Mesenchymal stem cell (in vitro differentiated cells and primary cell): ENCODE results near the gene NDST3.

Experiments
- DNase-seq: peaks from one replicate; pipeline ENCODE4 v3.0.0-alpha.2; 2013
- H2AFZ ChIP-seq: one replicate; pipeline ENCODE4 v1.6.1; 2013; ENCODE audit warnings: low read depth, mild to moderate bottlenecking, control low read depth, inconsistent platforms, low read length, moderate library complexity
- H2AK5ac ChIP-seq: 2 replicates; pipeline ENCODE4 v1.6.1; 2013; ENCODE audit warnings: low read length, moderate library complexity, mild to moderate bottlenecking, inconsistent platforms; ENCODE audit not compliant: severe bottlenecking
- H2BK120ac ChIP-seq: one replicate; pipeline ENCODE4 v1.6.1; 2013; ENCODE audit warnings: low read depth, mild to moderate bottlenecking, inconsistent platforms, low read length, moderate library complexity
- H2BK12ac ChIP-seq, 2 experiments: one replicate each; pipeline ENCODE4 v1.6.1; 2013; ENCODE audit warnings: inconsistent platforms in 2 of 2, low read length in 2 of 2, mild to moderate bottlenecking in 2 of 2, moderate library complexity in 2 of 2, control low read depth in 1 of 2
- H2BK15ac ChIP-seq: one replicate; pipeline ENCODE4 v1.6.1; 2013; ENCODE audit warnings: mild to moderate bottlenecking, low read depth, inconsistent platforms; ENCODE audit not compliant: poor library complexity, severe bottlenecking
- H2BK5ac ChIP-seq: 2 replicates; pipeline ENCODE4 v1.6.1; 2013; ENCODE audit warnings: low read depth, mild to moderate bottlenecking, low read length, control low read depth, inconsistent platforms; ENCODE audit not compliant: poor library complexity, severe bottlenecking
- H3K14ac ChIP-seq, 2 experiments: one replicate each; pipeline ENCODE4 v1.6.1; 2013; ENCODE audit warnings: inconsistent platforms in 2 of 2, low read length in 2 of 2, control low read depth in 1 of 2, mild to moderate bottlenecking in 1 of 2, moderate library complexity in 1 of 2
- H3K18ac ChIP-seq, 2 experiments: one replicate each; pipeline ENCODE4 v1.6.1; 2013; ENCODE audit warnings: inconsistent platforms in 2 of 2, low read length in 2 of 2, control low read depth in 1 of 2, low read depth in 1 of 2, mild to moderate bottlenecking in 1 of 2
- H3K23ac ChIP-seq, 2 experiments: one replicate each; pipeline ENCODE4 v1.6.1; 2013; ENCODE audit warnings: inconsistent platforms in 2 of 2, low read length in 2 of 2, mild to moderate bottlenecking in 2 of 2, moderate library complexity in 2 of 2, control low read depth in 1 of 2
- H3K27ac ChIP-seq: 2 replicates; pipeline ENCODE4 v1.5.1; 2013; ENCODE audit warnings: mild to moderate bottlenecking, moderate library complexity, low read length, control low read depth, inconsistent platforms; ENCODE audit not compliant: poor library complexity, severe bottlenecking
- H3K27me3 ChIP-seq, 2 experiments: 2 replicates each; pipeline versions ENCODE4 v1.6.1 to v1.7.0; 2013; ENCODE audit warnings: low read length in 2 of 2, mild to moderate bottlenecking in 2 of 2, moderate library complexity in 2 of 2, control low read depth in 1 of 2, inconsistent platforms in 1 of 2; ENCODE audit not compliant: control insufficient read depth in 1 of 2, insufficient read depth in 1 of 2
- H3K36me3 ChIP-seq, 2 experiments: 2 replicates each; pipeline versions ENCODE4 v1.6.1 to v1.7.0; 2013; ENCODE audit warnings: low read length in 2 of 2, control low read depth in 1 of 2, inconsistent platforms in 1 of 2, low read depth in 1 of 2, mild to moderate bottlenecking in 1 of 2; ENCODE audit not compliant: insufficient read depth in 2 of 2, control insufficient read depth in 1 of 2
- H3K4ac ChIP-seq, 2 experiments: one replicate each; pipeline ENCODE4 v1.6.1; 2013; ENCODE audit warnings: inconsistent platforms in 2 of 2, low read length in 2 of 2, mild to moderate bottlenecking in 2 of 2, moderate library complexity in 2 of 2, control low read depth in 1 of 2, low read depth in 1 of 2
- H3K4me1 ChIP-seq: 2 replicates; pipeline ENCODE4 v1.6.1; 2013; ENCODE audit warnings: low read depth, low read length, control low read depth; ENCODE audit not compliant: control insufficient read depth, insufficient read depth
- H3K4me2 ChIP-seq: 2 replicates; pipeline ENCODE4 v1.6.1; 2013; ENCODE audit warnings: low read length, mild to moderate bottlenecking, inconsistent platforms; ENCODE audit not compliant: poor library complexity, severe bottlenecking
- H3K4me3 ChIP-seq, 2 experiments: 2 replicates each; pipeline versions ENCODE4 v1.5.1 to v1.7.0; 2013; ENCODE audit warnings: low read length in 2 of 2, mild to moderate bottlenecking in 2 of 2, control low read depth in 1 of 2, low read depth in 1 of 2; ENCODE audit not compliant: insufficient read depth in 1 of 2
- H3K79me1 ChIP-seq: replicated peaks from 2 replicates; pipeline ENCODE4 v1.6.1; 2013; ENCODE audit warnings: mild to moderate bottlenecking, control low read depth, low read length, inconsistent platforms; ENCODE audit not compliant: poor library complexity, severe bottlenecking
- H3K9ac ChIP-seq: 2 replicates; pipeline ENCODE4 v1.7.0; 2013; ENCODE audit warnings: mild to moderate bottlenecking, low read length, moderate library complexity
- H3K9me3 ChIP-seq: 2 replicates; pipeline ENCODE4 v1.7.0; 2013; ENCODE audit warnings: mild to moderate bottlenecking, low read length; ENCODE audit not compliant: control insufficient read depth
- H4K8ac ChIP-seq: one replicate; pipeline ENCODE4 v1.6.1; 2013; ENCODE audit warnings: inconsistent platforms, mild to moderate bottlenecking, low read length, moderate library complexity
- H4K91ac ChIP-seq: one replicate; pipeline ENCODE4 v1.6.1; 2013; ENCODE audit warnings: mild to moderate bottlenecking, low read length, inconsistent platforms
- WGBS: methylation state at CpG from one replicate; pipeline ENCODE4 v1.1.7; 2013; ENCODE audit warnings: mixed read lengths; 5-methylcytosine and 5-hydroxymethylcytosine counted together

Gene NDST3

GRCh38 chr4:118076958-118077766, 42.9 kb downstream of the NDST3 start:
- 53% methylated on average over 8 of the region's 8 CpGs for WGBS
- Histone ChIP-seq H2BK5ac (no peak overlapping the region), H4K8ac (no peak overlapping the region)

GRCh38 chr4:118077767-118078105, 43.5 kb downstream of the NDST3 start:
- no peak overlapping the region for H3K4me3 ChIP-seq
- no peak for DNase-seq
- no peak overlapping the region for H2BK5ac ChIP-seq
- no peak overlapping the region for H3K4me2 ChIP-seq
- no peak overlapping the region for H2BK12ac ChIP-seq
- no peak overlapping the region for H2BK120ac ChIP-seq
- H3K36me3 ChIP-seq, result no peaks in the 10 kb centered on the region
- no peaks in the 10 kb centered on the region for H3K9me3 ChIP-seq
- no peaks in the 10 kb centered on the region for H3K27me3 ChIP-seq
- no peaks in the 10 kb centered on the region for H3K4me1 ChIP-seq
- H2AFZ ChIP-seq, result no peak overlapping the region
- no peak overlapping the region for H2BK15ac ChIP-seq
- no peak overlapping the region for H3K9ac ChIP-seq
- H3K18ac ChIP-seq, result no peak overlapping the region
- H4K91ac ChIP-seq, result peak overlapping the region; percentile 82
- H3K79me1 ChIP-seq, result no peaks in the 10 kb centered on the region
- no peak overlapping the region for H3K14ac ChIP-seq
- no peak overlapping the region for H3K23ac ChIP-seq
- 96% methylated on average over 3 of the region's 3 CpGs for WGBS
- H3K4ac ChIP-seq, result no peak overlapping the region
- H2AK5ac ChIP-seq, result no peak overlapping the region
- H4K8ac ChIP-seq, result no peak overlapping the region
- no peak overlapping the region for H3K27ac ChIP-seq

More at GRCh38 chr4:118076958-118077766, 42.9 kb downstream of the NDST3 start:
- Histone ChIP-seq H2BK12ac (no peak overlapping the region), H3K79me1 (no peaks in the 10 kb centered on the region), H2AFZ (no peak overlapping the region), H3K27ac (no peak overlapping the region), H3K4me3 (no peak overlapping the region), H3K9me3 (no peaks in the 10 kb centered on the region), H3K18ac (no peak overlapping the region), H3K4me2 (no peak overlapping the region), H3K27me3 (no peaks in the 10 kb centered on the region), H2AK5ac (no peak overlapping the region), H3K4ac (no peak overlapping the region), H2BK15ac (no peak overlapping the region), H3K23ac (no peak overlapping the region), H3K4me1 (no peaks in the 10 kb centered on the region), H2BK120ac (no peak overlapping the region), H3K36me3 (no peaks in the 10 kb centered on the region), H4K91ac (no peak overlapping the region), H3K14ac (no peak overlapping the region), H3K9ac (no peak overlapping the region)
- DNase-seq, result peak; percentile 30

GRCh38 chr4:118081434-118081833, 47.1 kb downstream of the NDST3 start:
- Histone ChIP-seq H2AK5ac (no peak overlapping the region), H3K9ac (no peak overlapping the region), H2BK12ac (no peak overlapping the region), H3K14ac (no peak overlapping the region), H3K4ac (no peak overlapping the region), H2BK120ac (no peak overlapping the region), H4K8ac (no peak overlapping the region), H2BK5ac (no peak overlapping the region), H4K91ac (no peak overlapping the region), H3K4me3 (no peak overlapping the region), H3K4me2 (no peak overlapping the region), H3K4me1 (no peaks in the 10 kb centered on the region), H3K79me1 (no peaks in the 10 kb centered on the region), H3K23ac (no peak overlapping the region), H2BK15ac (no peak overlapping the region), H3K18ac (no peak overlapping the region), H3K27ac (no peak overlapping the region), H3K27me3 (no peaks in the 10 kb centered on the region), H3K9me3 (no peaks in the 10 kb centered on the region), H3K36me3 (no peaks in the 10 kb centered on the region), H2AFZ (no peak overlapping the region)
- DNase-seq, result no peak

- Histone ChIP-seq H4K91ac (no peak overlapping the region), H4K8ac (no peak overlapping the region), H2BK120ac (no peak overlapping the region), H3K23ac (no peak overlapping the region), H3K4me2 (no peak overlapping the region), H3K9ac (no peak overlapping the region), H3K36me3 (no peaks in the 10 kb centered on the region), H2BK15ac (no peak overlapping the region), H3K27ac (no peak overlapping the region), H3K4me3 (no peak overlapping the region), H2BK5ac (no peak overlapping the region), H3K18ac (no peak overlapping the region), H3K14ac (no peak overlapping the region), H3K79me1 (no peaks in the 10 kb centered on the region), H3K9me3 (no peaks in the 10 kb centered on the region), H2AK5ac (no peak overlapping the region), H3K4ac (no peak overlapping the region), H2AFZ (no peak overlapping the region), H3K27me3 (no peaks in the 10 kb centered on the region), H3K4me1 (no peaks in the 10 kb centered on the region), H2BK12ac (no peak overlapping the region)
- no peak for DNase-seq
- 100% methylated on average over 1 of the region's 1 CpG for WGBS
Measured at GRCh38 chr4:118082182-118082581, 47.9 kb downstream of the NDST3 start.
